ENCODE results near the gene BCKDHA.

- no peak for TF ChIP-seq POLR2A (IDR thresholded peaks at IDR 0.05; ENCODE audit: low read length)
- TF ChIP-seq GATA1 (IDR thresholded peaks at IDR 0.05; ENCODE audit: low read depth, low read length), result no peak
Measured at GRCh38 chr19:41415154-41415571, 17.5 kb downstream of the BCKDHA start.
